HG03575 (cell line): Measurements from ENCODE around the gene CHD5.
"Not testable (repeated sequence)": the region's sequence is repeated elsewhere in the genome, so short reads cannot be mapped to it uniquely, and the experiment has no call there.

ENCODE experiments used
- ATAC-seq: cut with Tn5 transposase; IDR thresholded peaks from one replicate; pipeline ENCODE4 v1.9.1; 2021; ENCODE audit not compliant: unreplicated experiment, insufficient number of reproducible peaks, low FRiP score; ENCODE audit errors: extremely low read depth

Gene CHD5

DNA sequence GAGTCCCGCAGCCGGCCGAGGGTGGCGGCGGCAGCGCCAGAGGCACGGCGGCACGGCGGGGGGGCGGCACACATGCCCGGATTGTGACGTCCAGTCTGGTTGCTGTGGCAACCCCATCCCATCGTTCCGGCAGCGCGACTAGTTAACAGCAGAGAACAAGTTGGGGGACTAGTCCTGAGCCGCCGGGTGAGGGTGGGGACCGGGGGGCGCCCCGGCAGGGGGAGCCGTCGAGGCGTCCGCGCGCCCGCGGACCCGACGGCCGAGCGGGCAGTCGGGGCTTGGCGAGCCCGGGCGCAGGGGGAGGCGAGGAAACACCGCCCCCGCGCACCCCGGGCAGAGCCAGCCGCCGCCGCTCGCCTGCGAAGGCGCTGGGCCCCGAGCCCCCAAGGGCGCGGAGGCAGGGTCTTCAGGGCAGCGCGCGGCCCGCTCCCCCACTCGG lies at the start of gene CHD5:
Gene CHD5, minus strand, starts transcription at position 54 of the 439 bp plus-strand sequence. CDS start 298 bp downstream, outside the sequence.
- no peak for ATAC-seq

DNA sequence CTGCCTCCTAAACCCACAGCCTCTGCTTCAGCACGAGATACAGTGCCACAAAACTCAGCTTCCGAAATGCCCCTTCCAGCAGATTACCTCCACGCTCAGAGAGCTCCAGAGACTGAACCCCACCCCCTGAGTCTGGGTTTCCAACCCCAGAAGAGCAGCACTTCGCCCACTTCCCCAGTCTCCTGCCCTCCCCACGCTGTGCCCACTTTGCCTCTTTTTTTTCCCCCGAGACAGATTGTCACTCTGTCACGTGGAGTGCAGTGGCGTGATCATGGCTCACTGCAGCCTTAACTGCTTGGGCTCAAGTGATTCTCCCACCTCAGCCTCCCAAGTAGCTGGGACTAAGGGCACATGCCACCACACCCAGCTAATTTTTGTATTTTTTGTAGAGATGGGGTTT lies 45.5 kb upstream of the CHD5 start:
- no peak for ATAC-seq

DNA sequence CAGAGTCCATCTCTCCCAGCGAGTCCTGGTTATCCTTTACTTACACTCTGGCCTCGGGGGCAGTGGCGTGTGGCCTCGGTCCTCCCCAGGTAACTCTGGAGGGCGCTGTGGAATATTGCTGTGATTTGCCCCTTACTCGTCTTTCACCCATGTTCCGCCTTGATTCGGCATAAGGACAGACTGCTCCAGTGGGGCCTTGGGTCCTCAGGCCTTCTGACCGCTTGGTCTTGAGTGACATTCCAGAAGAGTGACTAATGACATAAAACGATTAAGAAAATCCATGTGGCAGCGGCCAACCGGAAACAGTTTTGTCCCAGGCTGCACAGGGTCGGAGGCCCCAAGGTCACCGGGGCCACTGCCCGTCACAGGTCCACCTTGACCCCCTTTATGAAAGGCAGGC lies 44.6 kb upstream of the CHD5 start:
- no peak for ATAC-seq

DNA sequence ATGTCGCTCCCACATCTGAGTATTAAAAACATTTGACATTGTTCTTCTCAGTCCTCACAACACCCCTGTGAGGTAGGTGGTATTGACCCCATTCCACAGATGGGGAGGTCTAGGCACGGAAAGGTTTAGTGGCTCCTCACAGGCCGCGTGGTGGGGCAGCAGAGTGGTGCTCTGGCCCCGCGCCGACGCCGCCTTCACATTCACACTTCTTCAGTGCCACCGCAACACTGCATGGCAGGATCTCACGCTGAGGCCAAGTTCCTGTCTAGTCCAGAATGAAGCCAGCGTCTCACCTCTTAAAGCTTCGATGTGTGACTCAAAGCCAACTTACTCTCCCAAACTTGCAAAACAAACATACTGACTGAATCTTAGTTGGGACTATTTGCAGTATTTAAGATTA lies 43.5 kb upstream of the CHD5 start:
- ATAC-seq, result no peak

DNA sequence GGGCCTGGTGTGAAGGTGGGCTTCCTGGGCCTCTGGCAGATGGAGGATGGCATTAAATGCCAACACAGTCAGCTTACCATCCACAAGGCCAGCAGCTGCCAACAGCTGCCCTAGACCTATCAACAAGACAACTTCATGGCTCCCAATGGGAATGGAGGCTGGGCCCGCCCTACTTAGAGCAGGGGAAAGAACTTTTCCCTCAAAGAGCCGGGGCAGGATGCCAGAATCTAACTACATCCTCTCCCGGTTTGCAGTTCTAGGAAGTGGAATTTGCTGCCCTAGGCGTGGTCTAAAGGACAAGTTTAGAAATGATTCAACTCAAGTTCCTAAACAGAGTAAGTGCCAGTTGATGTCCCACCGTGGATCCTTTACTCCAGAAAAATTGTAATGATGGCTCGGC lies 42.5 kb upstream of the CHD5 start:
- ATAC-seq, result no peak

DNA sequence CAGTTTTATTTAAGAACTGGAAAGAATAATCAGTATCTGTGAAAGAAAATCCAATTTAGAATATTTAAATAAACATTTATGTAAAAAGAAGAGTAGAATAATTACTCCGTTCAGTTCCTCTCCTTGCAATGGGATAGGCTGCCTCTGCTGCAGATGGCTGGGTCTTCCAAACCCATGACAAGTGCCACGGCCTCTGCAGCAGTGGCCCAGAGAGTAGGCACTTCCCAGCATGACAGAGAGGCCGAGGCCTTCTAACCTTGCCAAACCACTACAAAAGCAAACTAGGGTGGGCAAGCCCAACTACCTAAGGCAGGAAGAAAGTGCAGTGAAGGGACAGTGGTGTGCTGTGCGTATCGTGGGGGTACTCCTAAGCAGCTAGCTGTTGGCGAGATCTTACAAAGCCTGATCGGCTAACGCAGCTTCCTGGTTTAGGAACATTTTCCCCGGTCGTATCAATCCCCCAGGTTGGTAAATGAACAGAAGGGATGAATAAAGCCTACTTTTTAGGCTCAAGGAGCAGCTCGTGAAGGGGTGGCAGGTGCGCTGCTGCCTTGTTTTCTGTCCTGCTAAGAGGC lies 41.2 kb upstream of the CHD5 start:
- no peak for ATAC-seq

DNA sequence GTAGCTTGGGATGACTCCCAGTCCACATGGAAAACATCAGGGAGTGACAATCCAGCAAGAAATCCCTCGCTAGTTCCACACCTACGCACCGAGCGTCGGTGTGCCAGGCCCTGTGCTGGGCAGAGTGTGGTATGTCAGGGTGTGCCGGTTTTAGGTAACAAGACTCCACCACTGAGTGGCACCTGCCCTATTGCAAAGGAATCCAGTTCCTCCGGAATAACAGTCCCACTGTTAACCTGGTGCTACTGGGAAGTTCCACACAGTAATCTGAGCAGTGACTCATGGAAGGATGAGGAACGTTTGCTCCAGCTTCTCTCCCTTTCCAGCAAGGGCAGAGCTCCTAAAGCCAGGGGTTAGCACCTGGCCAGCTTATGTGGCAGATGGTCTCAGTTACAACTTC lies 40.1 kb upstream of the CHD5 start:
- ATAC-seq, result no peak

DNA sequence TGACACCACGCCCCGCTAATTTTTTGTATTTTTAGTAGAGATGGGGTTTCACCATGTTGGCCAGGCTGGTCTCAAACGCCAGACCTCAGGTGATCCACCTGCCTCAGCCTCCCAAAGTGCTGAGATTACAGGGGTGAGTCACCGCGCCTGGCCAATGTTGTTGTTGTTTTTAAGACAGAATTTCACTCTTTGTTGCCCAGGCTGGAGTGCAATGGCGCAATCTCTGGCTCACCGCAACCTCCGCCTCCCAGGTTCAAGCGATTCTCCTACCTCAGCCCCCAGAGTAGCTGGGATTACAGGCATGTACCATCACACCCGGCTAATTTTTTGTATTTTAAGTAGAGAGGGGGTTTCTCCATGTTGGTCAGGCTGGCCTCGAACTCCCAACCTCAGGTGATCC lies 39.5 kb upstream of the CHD5 start:
- ATAC-seq, result not testable (repeated sequence)

DNA sequence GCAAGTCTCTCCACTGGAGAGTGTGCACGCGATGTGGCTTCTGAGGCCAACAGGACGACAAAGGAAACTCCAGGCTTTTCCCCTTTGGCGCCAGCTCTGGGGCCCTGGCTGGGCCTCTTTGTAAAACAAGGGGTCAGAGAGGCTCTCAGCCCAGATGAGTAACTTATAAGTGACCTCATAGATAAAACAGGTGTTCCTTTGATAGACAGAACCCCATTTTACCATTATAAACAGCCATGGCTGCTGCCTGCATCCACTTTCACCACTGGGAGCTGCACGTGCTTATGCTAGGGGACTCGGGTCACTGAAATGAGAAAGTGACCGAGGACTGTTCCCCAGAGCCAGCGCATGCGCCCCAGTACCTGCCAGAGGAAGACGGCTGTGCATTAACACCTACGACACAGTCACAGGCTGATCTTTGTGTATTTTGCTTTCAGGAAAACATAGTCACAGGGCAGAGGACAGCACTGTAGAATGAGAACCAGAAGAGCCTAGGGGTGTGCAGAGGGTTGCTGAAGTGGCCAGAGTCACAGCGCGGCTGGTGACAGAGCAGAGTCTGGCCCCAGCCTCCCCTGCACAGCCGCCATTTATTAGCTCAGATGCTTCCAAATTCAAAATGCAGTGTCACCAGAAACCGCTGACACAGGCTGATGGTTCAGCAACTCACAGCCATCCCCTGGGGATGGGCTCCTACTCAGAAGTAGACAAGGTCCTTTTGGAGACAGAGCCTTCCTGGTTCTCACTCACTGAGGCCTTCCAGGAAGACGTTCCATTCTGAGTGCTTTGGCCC lies 38.4 kb upstream of the CHD5 start:
- ATAC-seq, result no peak

DNA sequence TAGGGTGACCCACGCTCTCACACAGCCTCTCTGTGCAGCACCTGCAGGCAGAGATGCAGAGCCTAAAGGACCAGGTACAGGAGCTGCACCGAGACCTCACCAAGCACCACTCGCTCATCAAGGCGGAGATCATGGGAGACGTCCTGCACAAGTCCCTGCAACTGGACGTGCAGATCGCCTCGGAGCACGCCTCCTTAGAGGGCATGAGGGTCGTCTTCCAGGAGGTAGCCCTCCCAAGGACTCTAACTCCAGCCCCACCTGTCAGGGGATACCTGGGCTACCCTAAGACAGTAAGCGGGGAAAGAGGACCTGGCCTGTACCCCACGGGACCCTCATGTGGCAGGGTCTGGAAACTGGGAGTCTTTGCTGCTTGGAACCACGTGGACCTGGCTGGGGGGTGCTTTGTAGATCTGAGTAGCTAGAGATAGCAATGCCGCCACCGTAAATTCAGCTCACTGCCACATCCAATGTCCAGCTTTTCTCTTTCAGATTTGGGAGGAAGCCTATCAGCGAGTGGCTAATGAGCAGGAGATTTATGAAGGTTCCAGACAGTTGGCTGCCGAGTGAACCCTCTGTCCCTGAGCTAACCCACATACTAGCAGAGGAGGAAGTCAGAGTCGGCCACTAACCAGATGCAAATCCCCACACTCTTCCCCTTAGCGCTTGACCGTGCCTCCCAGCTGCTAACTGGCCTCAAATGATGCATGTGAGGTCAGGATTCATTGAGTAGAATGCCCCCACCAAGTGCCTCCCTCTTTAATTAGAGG lies 32.3 kb upstream of the CHD5 start:
- no peak for ATAC-seq

DNA sequence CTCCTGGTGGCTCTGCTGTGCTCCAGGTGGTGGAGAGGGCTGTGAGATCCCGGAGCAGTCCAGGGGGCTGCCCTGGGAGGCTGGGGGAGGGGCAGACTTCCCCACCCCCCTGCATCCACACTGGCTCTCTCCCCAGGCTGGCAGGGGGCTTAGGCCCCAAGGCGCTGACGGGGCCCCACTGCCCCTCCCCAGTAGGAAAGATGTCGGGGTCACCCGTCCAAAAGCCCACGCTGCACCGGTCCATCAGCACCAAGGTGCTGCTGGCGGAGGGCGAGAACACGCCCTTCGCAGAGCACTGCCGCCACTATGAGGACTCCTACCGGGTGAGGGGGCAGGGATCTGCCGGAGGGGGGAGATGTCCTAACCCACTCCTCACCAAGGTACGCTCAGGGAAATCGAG lies 31.6 kb upstream of the CHD5 start:
- no peak for ATAC-seq

DNA sequence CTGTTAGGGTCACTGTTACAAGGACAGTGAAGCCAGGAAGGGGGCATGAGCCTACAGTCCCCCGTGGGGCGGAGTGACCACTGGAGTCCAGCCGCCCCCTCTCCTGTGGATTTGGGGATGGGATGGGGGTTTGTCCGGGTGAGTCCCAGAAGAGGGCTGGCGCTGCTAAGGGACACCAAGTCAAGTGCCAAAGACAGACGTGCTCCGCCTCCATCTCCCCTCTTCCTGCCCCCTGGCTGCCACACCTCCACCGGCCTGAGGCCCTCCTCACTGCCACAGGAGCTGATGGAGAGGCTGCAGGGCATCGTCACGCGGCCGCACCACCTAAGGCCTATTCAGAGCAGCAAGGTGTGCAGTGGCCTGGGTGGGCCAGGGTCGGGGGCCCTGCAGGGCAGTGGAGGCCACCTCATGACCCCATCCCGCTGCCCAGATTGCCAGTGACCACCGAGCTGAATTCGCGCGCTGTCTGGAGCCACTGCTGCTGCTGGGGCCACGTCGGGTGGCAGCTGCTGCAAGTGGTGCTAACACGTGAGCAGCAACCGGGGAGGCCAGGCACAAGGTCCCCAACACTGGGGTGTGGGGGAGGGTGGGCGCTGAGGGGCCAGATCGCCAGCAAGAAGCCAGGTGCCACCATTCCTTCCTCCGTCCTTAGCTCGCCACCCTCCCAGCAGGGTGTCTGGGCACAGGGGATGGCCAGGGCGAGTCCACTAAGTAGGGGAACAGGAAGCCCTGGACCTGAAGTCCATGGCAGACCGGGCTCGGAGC lies 30.7 kb upstream of the CHD5 start:
- ATAC-seq, result no peak

DNA sequence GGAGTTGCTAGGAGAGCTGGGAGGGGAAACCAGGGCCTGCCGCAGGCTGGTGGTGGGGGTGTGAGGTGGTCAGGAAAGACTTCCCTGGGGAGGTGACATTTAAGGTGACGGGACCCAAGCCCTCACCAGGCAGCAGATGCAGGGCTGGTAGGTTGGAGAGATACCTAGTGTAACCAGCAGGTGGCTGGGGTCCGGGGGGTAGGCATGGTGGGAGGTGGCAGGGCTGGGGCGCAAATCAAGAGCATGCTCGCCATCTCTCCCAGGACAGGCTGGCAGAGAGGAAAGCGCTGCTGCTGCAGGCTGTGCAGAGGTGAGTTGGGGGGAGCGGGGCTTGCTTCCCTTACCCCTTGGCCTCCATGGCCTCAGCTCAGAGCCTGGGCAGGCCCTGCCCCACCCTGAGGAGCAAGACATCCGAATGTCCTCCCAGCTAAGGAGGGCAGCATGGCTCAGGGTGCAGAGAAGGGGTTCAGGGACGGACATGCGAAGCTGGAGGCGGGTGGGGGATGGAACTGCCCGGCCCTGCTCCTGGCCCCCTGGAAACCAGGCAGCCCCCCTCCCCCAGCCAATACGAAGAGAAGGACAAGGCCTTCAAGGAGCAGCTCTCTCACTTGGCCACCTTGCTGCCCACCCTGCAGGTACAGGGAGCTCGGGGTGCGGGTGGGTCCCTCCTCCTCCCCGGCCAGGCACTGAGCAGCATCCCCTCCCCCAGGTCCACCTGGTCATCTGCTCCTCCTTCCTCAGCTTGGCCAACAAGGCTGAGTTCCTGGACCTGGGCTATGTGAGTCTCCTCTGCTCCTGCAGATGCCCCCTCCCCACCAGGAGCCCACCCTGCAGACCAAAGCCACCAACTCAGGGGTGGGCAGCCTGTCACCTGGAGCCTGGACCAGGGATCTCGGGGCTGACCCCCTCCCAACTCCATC lies 29.8 kb upstream of the CHD5 start:
- no peak for ATAC-seq

DNA sequence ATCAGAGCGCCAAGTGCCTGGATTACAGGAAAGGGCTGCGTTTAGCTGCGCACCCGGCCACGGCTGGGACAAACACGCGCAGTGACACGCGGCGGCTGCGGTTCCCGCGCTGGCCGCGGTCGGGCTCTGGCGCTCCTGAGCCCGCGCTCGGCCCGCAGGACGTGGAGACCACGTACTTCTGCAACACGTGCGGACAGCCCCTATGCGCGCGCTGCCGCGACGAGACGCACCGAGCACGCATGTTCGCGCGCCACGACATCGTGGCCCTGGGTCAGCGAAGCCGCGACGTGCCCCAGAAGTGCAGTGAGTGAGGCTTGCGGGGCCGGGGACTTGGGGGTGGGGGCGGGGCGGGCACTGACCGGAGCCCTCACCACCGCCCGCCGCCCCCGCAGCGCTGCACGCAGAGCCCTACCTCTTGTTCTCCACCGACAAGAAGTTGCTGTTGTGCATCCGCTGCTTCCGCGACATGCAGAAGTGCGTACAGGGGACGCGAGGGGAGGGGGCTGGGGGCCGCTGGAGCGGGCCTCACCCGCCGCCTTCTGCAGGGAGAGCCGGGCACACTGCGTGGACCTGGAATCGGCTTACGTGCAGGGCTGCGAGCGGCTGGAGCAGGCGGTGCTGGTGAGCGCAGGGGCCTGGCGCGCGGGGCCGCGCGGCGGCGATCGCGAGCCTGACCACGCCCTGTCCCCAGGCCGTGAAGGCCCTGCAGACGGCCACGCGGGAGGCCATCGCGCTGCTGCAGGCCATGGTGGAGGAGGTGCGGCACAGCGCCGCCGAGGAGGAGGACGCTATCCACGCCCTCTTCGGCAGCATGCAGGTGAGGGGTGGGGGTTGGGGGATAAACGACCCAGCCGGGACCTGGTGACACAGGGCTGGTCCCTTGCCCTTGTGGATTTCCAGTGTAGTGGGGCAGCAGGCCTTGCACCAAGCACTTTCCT lies 28.9 kb upstream of the CHD5 start:
- ATAC-seq, result no peak

DNA sequence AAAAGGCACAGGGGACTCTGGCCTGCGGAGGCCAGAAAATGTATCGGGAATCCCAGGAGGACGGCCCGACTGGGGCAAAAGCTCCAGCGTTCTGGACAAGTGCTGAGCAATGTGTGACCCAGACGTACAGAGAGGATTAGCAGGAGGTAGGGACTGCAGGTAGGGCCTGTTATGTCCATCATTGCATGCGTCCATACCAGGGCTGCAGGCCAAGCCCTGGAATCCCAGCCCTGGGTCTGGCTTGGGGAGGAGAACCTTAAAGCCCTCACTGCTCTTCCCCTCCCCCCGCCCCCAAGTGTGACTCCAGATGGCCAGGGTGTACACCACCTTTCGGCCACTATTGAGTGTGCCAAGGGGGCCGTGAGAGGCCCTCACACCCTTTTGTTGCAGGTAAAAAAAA lies 27.8 kb upstream of the CHD5 start:
- no peak for ATAC-seq

DNA sequence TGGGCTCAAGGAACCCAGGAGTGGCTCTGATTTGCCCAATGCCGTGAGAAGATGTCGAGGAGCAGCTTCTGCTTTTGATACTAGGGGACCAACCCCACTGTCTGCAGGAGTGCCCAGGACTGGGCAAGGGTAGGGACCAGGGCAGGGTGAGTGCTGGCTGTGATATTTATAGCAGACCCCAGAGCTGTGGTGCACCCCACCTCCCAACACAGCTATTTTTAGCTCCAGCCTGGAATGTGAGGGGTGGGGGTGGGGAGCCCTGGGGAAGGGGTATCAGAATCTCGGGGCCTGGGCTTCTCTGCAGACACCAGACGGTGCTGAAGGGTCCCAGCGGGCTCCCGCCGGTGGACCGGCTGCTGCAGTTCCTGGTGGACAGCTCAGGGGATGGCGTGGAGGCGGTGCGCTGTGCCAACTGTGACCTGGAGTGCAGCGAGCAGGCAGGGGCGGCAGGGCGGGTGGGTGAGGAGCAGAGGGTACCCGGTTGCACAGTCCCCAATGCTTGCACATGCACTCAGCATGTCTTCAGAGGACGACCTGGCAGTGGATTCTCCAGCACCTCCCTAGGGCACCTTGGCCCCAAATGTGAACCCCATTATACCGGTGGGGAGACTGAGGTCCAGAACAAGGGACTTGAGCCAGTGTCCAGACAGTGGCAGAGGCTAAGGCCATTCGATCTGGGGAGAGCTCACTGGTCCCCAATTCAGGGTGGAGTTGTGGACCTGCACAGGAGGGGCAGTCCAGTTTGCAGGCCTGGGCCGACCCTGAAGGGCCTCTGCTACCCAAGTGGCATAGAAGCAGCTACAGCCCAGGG lies 27.2 kb upstream of the CHD5 start:
- ATAC-seq, result no peak

DNA sequence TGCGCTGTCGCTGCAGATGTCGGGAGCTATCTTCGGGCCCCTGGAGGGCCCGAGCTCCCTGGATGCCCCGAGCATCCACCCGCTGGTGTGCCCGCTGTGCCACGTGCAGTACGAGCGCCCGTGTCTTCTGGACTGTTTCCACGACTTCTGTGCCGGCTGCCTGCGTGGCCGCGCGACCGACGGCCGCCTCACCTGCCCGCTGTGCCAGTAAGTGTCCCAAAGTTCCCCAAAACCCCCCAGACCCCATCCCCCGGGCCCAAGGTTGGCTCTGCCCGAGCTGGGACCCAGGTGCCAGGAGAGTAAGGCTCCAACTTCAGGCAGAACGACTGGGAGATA lies 26.4 kb upstream of the CHD5 start:
- ATAC-seq, result no peak
